Measurements from ENCODE around the gene QRICH1. TPM values are rescaled to one million over a fixed set of nuclear protein-coding genes. Genes with fewer than 3 reads are reported as not detected.

Gene QRICH1
- total RNA-seq, 1 experiment from 2014 or later = 151 TPM

DNA sequence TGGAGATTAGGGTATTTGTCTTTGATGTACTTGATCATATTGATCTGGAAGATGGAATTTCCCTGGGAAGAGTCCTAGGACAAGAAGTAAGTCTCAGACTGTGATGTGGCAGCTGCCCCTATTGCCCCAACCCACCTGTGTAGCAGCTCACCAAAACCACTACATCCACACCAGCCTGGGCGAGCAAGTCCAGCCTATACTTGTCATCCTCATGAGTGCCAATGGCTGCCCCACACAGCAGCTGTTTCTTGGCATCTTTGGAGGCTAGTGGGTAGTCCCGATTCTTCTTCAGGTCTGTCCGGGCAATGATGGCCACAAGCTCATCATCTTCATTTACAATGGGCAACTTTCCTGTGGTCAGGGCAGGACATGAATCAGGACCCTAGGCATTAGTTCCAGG is 67.3 kb downstream of the QRICH1 start:
- H3K4me2 ChIP-seq (ENCODE audit: insufficient read depth, insufficient read length, low read length) = no peak overlapping the region
- H3K9ac ChIP-seq (ENCODE audit: extremely low read depth, insufficient read length, low read length) = no peak overlapping the region
- no peaks in the 10 kb centered on the region for H3K4me1 ChIP-seq (ENCODE audit: insufficient read depth, low read length)
- H4K5ac ChIP-seq (ENCODE audit: insufficient read length, low read depth, low read length) = no peak overlapping the region
- no peak overlapping the region for H3K18ac ChIP-seq (ENCODE audit: insufficient read length, low read depth, low read length)
- no peaks in the 10 kb centered on the region for H3K9me3 Mint-ChIP-seq
- no peak overlapping the region for H3K14ac ChIP-seq (ENCODE audit: insufficient read depth, low read length)
- H3T11ph ChIP-seq (ENCODE audit: low read length) = no peak overlapping the region
- no peaks in the 10 kb centered on the region for H3K27me3 ChIP-seq (ENCODE audit: insufficient read depth, low read length)
- no peak overlapping the region for H3K23ac ChIP-seq (ENCODE audit: insufficient read length, low read depth, low read length)
- WGBS (ENCODE audit: extremely low coverage, insufficient read length, low lambda C conversion rate) = no CpG with 5 or more reads among the region's 3 CpGs
- peaks cover 20 to 30% of the 10 kb centered on the region in 2 experiments for H3K4me1 Mint-ChIP-seq
- H4K8ac ChIP-seq (replicated peaks; ENCODE audit: insufficient read length, low read depth, low read length) = no peak overlapping the region
- H2AK5ac ChIP-seq (ENCODE audit: insufficient read length, low read length) = no peak overlapping the region
- H3K27ac ChIP-seq (ENCODE audit: insufficient read length, low read depth, low read length) = no peak overlapping the region
- no peak for TF ChIP-seq CTCF (conservative IDR thresholded peaks at IDR 0.05)
- H2BK5ac ChIP-seq (ENCODE audit: insufficient read length, low read length) = no peak overlapping the region
- H2BK120ac ChIP-seq (ENCODE audit: low read depth, low read length, poor library complexity, severe bottlenecking) = no peak overlapping the region
- H4K20me1 ChIP-seq (ENCODE audit: control insufficient read depth, insufficient read depth, insufficient read length) = peaks cover 7% of the 10 kb centered on the region
- H3K79me1 ChIP-seq (ENCODE audit: insufficient read depth, low read depth, low read length, poor library complexity, severe bottlenecking) = no peaks in the 10 kb centered on the region
- H4K91ac ChIP-seq (ENCODE audit: insufficient read length, low read depth, low read length) = no peak overlapping the region
- no peaks in the 10 kb centered on the region; the same call in none of the 2 replicates for H3K27me3 Mint-ChIP-seq (ENCODE audit: low read depth)
- H3K36me3 Mint-ChIP-seq (ENCODE audit: insufficient read depth in 1 of 3, low read depth in 3 of 3) = peaks cover 59 to 85% (median 66%) of the 10 kb centered on the region in 3 experiments
- no peak overlapping the region for H2BK15ac ChIP-seq (ENCODE audit: low read depth, low read length)
- H2BK12ac ChIP-seq (ENCODE audit: insufficient read length, low read depth, low read length) = no peak overlapping the region
- DNase-seq = no peak
- H3K9me3 ChIP-seq (ENCODE audit: control insufficient read depth, low read depth, low read length) = no peaks in the 10 kb centered on the region
- peaks cover 9% of the 10 kb centered on the region for H3K23me2 ChIP-seq (ENCODE audit: insufficient read length, low read depth, low read length, poor library complexity, severe bottlenecking)
- peak overlapping the region; percentile 44 to 70 (median 53); a peak in 4 of 7 replicates for H3K27ac Mint-ChIP-seq
- H3K79me2 ChIP-seq (ENCODE audit: insufficient read depth, low read length) = no peaks in the 10 kb centered on the region
- H3K4me3 Mint-ChIP-seq = peak overlapping the region in 1 of 2 experiments; percentile 35; a peak in 1 of 5 replicates
- no peak overlapping the region for H3K56ac ChIP-seq (ENCODE audit: insufficient read length, low read depth, low read length)
- H2AFZ ChIP-seq (ENCODE audit: low read length) = no peak overlapping the region
- H2BK20ac ChIP-seq (ENCODE audit: low read depth, low read length, poor library complexity, severe bottlenecking) = no peak overlapping the region
- no peak overlapping the region for H3K4ac ChIP-seq (ENCODE audit: low read depth, low read length)
